ENCODE results near the gene STIM1.
A peak's percentile ranks its signal among the peaks of the same experiment; 100 is the strongest.

STIM1 gene

DNA sequence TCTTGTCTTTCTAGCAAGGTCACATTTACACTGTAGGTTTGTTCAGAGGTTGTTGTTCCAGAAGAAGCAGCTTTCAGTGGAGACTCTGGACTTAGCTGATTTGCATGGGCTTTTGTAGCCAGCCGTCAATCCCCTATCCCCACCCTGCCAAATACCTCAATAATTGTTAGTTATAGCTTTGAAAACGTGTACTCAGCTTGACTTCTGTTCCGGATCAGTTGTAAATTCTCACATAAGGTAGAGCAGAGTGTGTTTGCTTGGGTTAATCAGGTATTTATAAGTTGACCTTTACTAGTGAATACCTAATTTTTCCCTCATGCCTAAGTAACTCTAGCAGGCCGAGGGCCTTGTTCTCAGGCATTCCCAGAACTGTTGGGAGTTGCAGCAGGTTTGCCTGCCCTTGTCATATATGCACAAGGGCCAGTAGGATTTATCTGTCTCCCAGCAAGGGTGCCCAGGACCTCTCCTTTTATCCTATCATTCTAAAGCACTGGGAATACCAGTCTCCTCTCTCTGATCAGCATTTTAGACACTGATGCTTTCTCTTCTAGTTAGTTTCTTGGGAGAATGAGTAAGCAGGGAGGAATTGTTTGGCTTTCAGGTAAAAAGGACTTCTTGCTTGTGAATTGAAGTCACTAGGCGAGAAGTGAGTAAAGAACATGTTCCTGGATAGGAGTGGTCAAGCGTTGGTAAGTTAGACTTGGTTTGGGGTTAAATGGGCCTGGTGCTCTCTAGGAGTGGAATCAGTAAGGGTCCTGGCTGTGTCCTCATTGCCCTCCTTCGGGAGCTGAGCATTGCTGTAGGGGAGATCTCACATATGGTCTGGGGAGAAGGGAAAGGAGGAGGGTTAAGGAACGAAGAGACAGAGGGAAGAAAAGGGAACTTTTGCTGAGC is 22.1 kb downstream of the STIM1 start:
- Histone ChIP-seq H3K9ac (ENCODE audit: low read depth, low read length) (no peak overlapping the region), H3K36me3 (ENCODE audit: insufficient read depth, low read length) (no peaks in the 10 kb centered on the region), H3K4me1 (ENCODE audit: control insufficient read depth, insufficient read depth, low read length) (peaks cover 10% of the 10 kb centered on the region), H3K9me3 (replicated peaks; ENCODE audit: low read length) (no peaks in the 10 kb centered on the region), H3K27me3 (ENCODE audit: control insufficient read depth, insufficient read depth, low read length) (no peaks in the 10 kb centered on the region), H3K4me3 (ENCODE audit: low read length) (no peak overlapping the region), H3K4me2 (ENCODE audit: low read length) (no peak overlapping the region)

GRCh38 chr11:3878258-3878584 is 22.8 kb downstream of the STIM1 start:
- no peaks in the 10 kb centered on the region for H3K36me3 ChIP-seq (ENCODE audit: insufficient read depth, low read length)
- H3K4me2 ChIP-seq (ENCODE audit: low read length): no peak overlapping the region
- H3K9me3 ChIP-seq (replicated peaks; ENCODE audit: low read length): no peaks in the 10 kb centered on the region
- H3K4me3 ChIP-seq (ENCODE audit: low read length): no peak overlapping the region
- no peaks in the 10 kb centered on the region for H3K27me3 ChIP-seq (ENCODE audit: control insufficient read depth, insufficient read depth, low read length)
- H3K9ac ChIP-seq (ENCODE audit: low read depth, low read length): no peak overlapping the region
- H3K4me1 ChIP-seq (ENCODE audit: control insufficient read depth, insufficient read depth, low read length): peaks cover 10% of the 10 kb centered on the region

DNA sequence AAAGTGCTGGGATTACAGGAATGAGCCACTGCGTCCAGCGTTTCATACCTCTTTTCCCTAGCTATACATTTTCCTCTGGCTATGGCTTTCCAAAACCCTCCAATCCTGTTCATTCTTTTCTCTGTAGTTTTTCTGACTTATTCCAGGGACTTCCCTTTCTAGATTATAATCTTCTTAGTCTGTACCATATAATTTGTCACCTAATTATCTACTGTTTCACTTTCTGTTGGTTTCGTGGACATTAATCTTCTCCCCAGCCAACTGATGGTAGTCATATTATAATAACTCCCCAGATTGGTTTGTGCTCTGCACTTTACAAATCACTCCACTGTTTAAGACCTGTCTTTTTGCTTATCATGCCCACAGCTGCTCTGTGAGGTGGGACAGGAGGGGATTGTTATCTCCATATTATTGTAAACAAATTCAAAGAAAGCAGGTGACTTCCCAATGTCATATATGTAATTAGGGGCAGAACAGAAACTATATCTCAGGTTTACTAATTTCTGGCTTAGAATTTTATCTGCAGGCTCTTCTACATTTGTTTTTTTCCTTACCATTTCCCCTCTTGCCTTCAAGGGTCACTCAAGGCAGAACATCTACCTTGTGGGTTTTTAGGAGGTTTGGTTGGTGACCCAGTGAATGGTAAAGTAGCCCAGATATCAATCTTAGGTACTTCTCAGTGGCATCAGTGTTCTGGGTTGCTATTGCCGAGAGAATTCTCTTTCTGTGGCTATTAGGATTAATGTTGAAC is 23.9 kb downstream of the STIM1 start:
- Histone ChIP-seq H3K9ac (ENCODE audit: low read depth, low read length) (no peak overlapping the region), H3K9me3 (replicated peaks; ENCODE audit: low read length) (no peaks in the 10 kb centered on the region), H3K4me2 (ENCODE audit: low read length) (no peak overlapping the region), H3K4me3 (ENCODE audit: low read length) (no peak overlapping the region), H3K27me3 (ENCODE audit: control insufficient read depth, insufficient read depth, low read length) (no peaks in the 10 kb centered on the region), H3K4me1 (ENCODE audit: control insufficient read depth, insufficient read depth, low read length) (peaks cover 10% of the 10 kb centered on the region), H3K36me3 (ENCODE audit: insufficient read depth, low read length) (no peaks in the 10 kb centered on the region)

GRCh38 chr11:3879967-3880542 is 24.6 kb downstream of the STIM1 start:
- Histone ChIP-seq H3K9me3 (replicated peaks; ENCODE audit: low read length) (no peaks in the 10 kb centered on the region), H3K36me3 (ENCODE audit: insufficient read depth, low read length) (no peaks in the 10 kb centered on the region), H3K4me2 (ENCODE audit: low read length) (no peak overlapping the region), H3K4me1 (ENCODE audit: control insufficient read depth, insufficient read depth, low read length) (peaks cover 10% of the 10 kb centered on the region), H3K9ac (ENCODE audit: low read depth, low read length) (no peak overlapping the region), H3K4me3 (ENCODE audit: low read length) (no peak overlapping the region), H3K27me3 (ENCODE audit: control insufficient read depth, insufficient read depth, low read length) (no peaks in the 10 kb centered on the region)

DNA sequence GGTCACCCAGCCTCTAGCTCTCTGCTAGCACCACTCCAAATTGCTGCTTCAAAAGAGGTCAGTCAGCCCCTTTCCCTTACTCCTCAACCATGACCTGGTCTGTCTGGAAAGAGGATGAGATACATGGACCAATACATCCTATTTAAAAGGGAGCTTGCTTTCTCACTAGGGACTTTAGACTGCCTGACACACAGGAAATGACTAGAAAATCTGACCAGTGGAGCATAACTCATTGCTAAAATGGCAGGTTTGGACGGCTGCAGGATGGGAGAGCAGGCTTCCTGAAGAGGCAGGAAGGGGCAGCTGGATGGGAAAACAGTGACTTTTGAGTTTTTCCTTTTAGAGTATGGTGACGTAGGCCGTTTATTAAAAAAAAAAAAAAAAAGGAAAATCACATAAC is 25.3 kb downstream of the STIM1 start:
- Histone ChIP-seq H3K4me3 (ENCODE audit: low read length) (no peak overlapping the region), H3K27me3 (ENCODE audit: control insufficient read depth, insufficient read depth, low read length) (no peaks in the 10 kb centered on the region), H3K9me3 (replicated peaks; ENCODE audit: low read length) (no peaks in the 10 kb centered on the region), H3K9ac (ENCODE audit: low read depth, low read length) (no peak overlapping the region), H3K36me3 (ENCODE audit: insufficient read depth, low read length) (no peaks in the 10 kb centered on the region), H3K4me2 (ENCODE audit: low read length) (peak overlapping the region; percentile 20), H3K4me1 (ENCODE audit: control insufficient read depth, insufficient read depth, low read length) (peaks cover 10% of the 10 kb centered on the region)

- Histone ChIP-seq H3K4me3 (ENCODE audit: low read length) (no peak overlapping the region), H3K27me3 (ENCODE audit: control insufficient read depth, insufficient read depth, low read length) (no peaks in the 10 kb centered on the region), H3K9ac (ENCODE audit: low read depth, low read length) (no peak overlapping the region), H3K4me1 (ENCODE audit: control insufficient read depth, insufficient read depth, low read length) (peaks cover 10% of the 10 kb centered on the region), H3K9me3 (replicated peaks; ENCODE audit: low read length) (no peaks in the 10 kb centered on the region), H3K4me2 (ENCODE audit: low read length) (no peak overlapping the region), H3K36me3 (ENCODE audit: insufficient read depth, low read length) (no peaks in the 10 kb centered on the region)
Measured at GRCh38 chr11:3882655-3883054, 27.2 kb downstream of the STIM1 start.

DNA sequence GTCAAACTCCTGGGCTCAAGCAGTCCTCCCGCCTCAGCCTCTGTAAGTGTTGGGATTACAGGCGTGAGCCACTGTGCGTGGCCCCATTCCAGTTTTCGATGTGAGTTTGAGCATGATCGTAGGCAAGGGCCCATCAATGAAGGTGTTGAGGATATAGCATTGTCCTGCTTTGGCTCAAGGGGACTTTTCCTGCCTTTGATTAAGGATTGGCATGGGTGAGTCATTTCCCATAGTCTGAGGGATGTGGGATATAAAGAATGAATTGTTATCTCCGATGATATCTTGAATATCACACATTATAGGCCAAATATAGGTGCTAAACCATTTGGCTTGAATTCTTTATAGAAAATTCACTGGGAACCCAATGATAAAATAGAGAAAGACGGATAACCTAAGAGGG is 30.4 kb downstream of the STIM1 start:
- Histone ChIP-seq H3K4me1 (ENCODE audit: control insufficient read depth, insufficient read depth, low read length) (peaks cover under 1% of the 10 kb centered on the region), H3K4me3 (ENCODE audit: low read length) (no peak overlapping the region), H3K27me3 (ENCODE audit: control insufficient read depth, insufficient read depth, low read length) (no peaks in the 10 kb centered on the region), H3K36me3 (ENCODE audit: insufficient read depth, low read length) (no peaks in the 10 kb centered on the region), H3K9me3 (replicated peaks; ENCODE audit: low read length) (no peaks in the 10 kb centered on the region), H3K9ac (ENCODE audit: low read depth, low read length) (no peak overlapping the region), H3K4me2 (ENCODE audit: low read length) (no peak overlapping the region)

DNA sequence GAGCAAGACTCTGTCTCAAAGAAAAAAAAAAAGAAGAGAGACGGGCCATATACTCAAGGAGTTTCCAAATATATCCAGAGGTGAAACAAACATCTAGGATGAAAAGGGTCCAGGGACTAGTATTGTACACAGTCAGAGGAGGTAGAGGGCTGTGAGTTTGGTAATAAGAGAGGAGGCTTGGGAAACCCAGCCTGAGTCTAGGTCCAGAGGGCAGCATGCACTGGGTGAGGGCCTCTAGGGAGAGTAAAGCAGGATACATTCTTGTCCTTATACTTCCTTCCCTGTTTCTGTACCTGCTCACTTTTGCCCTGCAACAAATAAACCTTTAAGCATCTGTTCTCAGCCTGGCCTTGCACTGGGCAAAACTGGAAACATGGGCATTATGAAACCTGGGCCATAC is 31.5 kb downstream of the STIM1 start:
- Histone ChIP-seq H3K9me3 (replicated peaks; ENCODE audit: low read length) (no peaks in the 10 kb centered on the region), H3K4me1 (ENCODE audit: control insufficient read depth, insufficient read depth, low read length) (no peaks in the 10 kb centered on the region), H3K36me3 (ENCODE audit: insufficient read depth, low read length) (no peaks in the 10 kb centered on the region), H3K27me3 (ENCODE audit: control insufficient read depth, insufficient read depth, low read length) (no peaks in the 10 kb centered on the region), H3K9ac (ENCODE audit: low read depth, low read length) (no peak overlapping the region), H3K4me2 (ENCODE audit: low read length) (no peak overlapping the region), H3K4me3 (ENCODE audit: low read length) (no peak overlapping the region)

DNA sequence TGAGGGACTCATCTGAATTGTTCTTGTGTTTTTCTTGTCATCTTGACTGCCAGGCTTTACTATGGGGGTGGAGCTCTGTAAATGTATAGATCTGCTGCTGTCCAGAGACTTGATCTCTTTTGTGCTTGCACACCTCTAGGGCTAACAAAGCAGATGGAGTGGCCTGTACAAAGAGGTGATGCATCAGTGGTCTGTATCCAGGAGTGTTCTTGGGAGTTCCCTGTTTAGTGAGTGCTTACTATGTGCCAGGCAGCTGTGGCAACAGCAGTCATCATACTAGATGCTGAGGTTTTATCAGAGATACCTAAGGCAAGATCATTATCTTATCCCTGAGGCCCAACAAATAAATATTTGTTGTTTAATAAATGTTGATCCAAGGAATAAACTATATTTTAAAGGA is 33.4 kb downstream of the STIM1 start:
- Histone ChIP-seq H3K4me1 (ENCODE audit: control insufficient read depth, insufficient read depth, low read length) (peaks cover 2% of the 10 kb centered on the region), H3K27me3 (ENCODE audit: control insufficient read depth, insufficient read depth, low read length) (no peaks in the 10 kb centered on the region), H3K36me3 (ENCODE audit: insufficient read depth, low read length) (no peaks in the 10 kb centered on the region), H3K4me3 (ENCODE audit: low read length) (no peak overlapping the region), H3K4me2 (ENCODE audit: low read length) (no peak overlapping the region), H3K9me3 (replicated peaks; ENCODE audit: low read length) (no peaks in the 10 kb centered on the region), H3K9ac (ENCODE audit: low read depth, low read length) (no peak overlapping the region)

DNA sequence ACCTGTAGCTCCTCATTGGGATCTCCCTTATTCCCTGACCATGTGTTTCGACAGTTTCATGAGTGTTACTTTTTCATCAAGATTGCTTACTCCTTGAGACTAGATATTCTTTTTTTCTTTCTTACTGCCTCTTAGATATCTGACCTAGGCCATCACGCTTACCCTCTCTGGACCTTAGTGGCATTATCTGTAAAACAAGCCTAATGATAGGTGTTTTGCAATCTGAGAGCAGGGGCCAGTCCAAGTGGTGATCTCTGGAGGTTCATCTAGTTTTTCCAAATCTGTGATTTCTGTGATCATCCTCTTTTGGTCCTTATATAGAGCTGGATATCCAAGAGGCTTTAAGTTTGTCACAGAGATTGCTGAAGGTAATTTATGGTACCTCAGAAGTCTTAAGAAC is 34.5 kb downstream of the STIM1 start:
- no peak overlapping the region for H3K9ac ChIP-seq (ENCODE audit: low read depth, low read length)
- no peaks in the 10 kb centered on the region for H3K9me3 ChIP-seq (replicated peaks; ENCODE audit: low read length)
- no peaks in the 10 kb centered on the region for H3K27me3 ChIP-seq (ENCODE audit: control insufficient read depth, insufficient read depth, low read length)
- H3K36me3 ChIP-seq (ENCODE audit: insufficient read depth, low read length): no peaks in the 10 kb centered on the region
- peaks cover 10% of the 10 kb centered on the region for H3K4me1 ChIP-seq (ENCODE audit: control insufficient read depth, insufficient read depth, low read length)
- no peak overlapping the region for H3K4me2 ChIP-seq (ENCODE audit: low read length)
- no peak overlapping the region for H3K4me3 ChIP-seq (ENCODE audit: low read length)

DNA sequence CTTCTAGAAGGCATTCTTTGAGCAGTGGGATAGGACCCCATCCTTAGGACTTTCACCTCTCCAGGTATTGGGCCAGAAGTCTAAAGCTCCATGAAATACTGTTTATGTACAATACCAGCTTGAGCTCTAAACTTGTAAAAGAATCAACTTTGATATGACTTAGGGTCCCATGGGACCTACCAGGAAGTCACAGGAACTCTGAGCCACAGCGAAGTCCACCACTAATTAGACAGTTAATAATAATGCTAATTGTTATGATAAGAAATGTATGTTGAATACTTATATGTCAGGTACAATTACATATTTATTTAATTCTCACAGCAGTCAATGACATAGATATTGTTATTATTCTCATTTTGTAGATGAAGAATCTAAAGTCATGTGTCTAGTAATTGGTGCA is 35.3 kb downstream of the STIM1 start:
- no peaks in the 10 kb centered on the region for H3K36me3 ChIP-seq (ENCODE audit: insufficient read depth, low read length)
- H3K4me3 ChIP-seq (ENCODE audit: low read length): no peak overlapping the region
- peaks cover 10% of the 10 kb centered on the region for H3K4me1 ChIP-seq (ENCODE audit: control insufficient read depth, insufficient read depth, low read length)
- H3K9ac ChIP-seq (ENCODE audit: low read depth, low read length): no peak overlapping the region
- no peaks in the 10 kb centered on the region for H3K9me3 ChIP-seq (replicated peaks; ENCODE audit: low read length)
- H3K4me2 ChIP-seq (ENCODE audit: low read length): no peak overlapping the region
- H3K27me3 ChIP-seq (ENCODE audit: control insufficient read depth, insufficient read depth, low read length): no peaks in the 10 kb centered on the region
